K562 (cell line): ENCODE results near the gene HPSE2. TPM values are rescaled to one million over a fixed set of nuclear protein-coding genes. Genes with fewer than 3 reads are reported as not detected.

Source experiments
- ATAC-seq: fragments of 200-7000 bp; cut with Tn5 transposase; 3 replicates; pipeline ENCODE4 v1.9.1; 2020; ENCODE audit warnings: moderate library complexity
- BruUV-seq: library from RNA; stranded (reverse); fragments of 400-500 nt; replicated peaks from 2 replicates; lab custom pipeline; 2021; lab: Mats Ljungman, UMichigan
- CTCF ChIA-PET: fragments of 300-600 bp; formaldehyde crosslinking; extraction: SDS; loops from one replicate; lab custom pipeline; 2021; ENCODE audit warnings: low intra/inter-chr PET ratio; lab: Yijun Ruan, JAX
- POLR2A ChIA-PET: fragments of 300-600, 350-650 bp; sonication (Branson Sonifier 250); formaldehyde crosslinking; extraction: SDS; loops from one replicate; lab custom pipeline; 2021; ENCODE audit warnings: antibody characterized with exemption, inconsistent platforms; lab: Yijun Ruan, JAX
- DNase-seq, 4 experiments: peaks; one replicate each; pipeline versions ENCODE4 v3.0.0 to v3.0.0-alpha.2; 2011 to 2018; ENCODE audit warnings: low spot score in 3 of 4, mixed read lengths in 3 of 4; ENCODE audit errors: extremely low read depth in 1 of 4
- FAIRE-seq: peaks from 2 replicates; lab custom pipeline; 2011; peaks lifted over from hg19 to GRCh38; lab: Jason Lieb, UNC
- H2AFZ ChIP-seq: 2 replicates; pipeline ENCODE4 v1.6.0; 2011; ENCODE audit warnings: low read depth, low read length, control low read depth, inconsistent platforms
- H3K27ac ChIP-seq: fragments of 200-600 bp; 3 replicates; pipeline ENCODE4 v1.8.0; 2011; ENCODE audit warnings: low read depth, mild to moderate bottlenecking, control low read depth, inconsistent platforms, low read length, moderate library complexity, mixed read lengths; ENCODE audit errors: extremely low read depth
- H3K27me3 ChIP-seq, 2 experiments: fragments of 300-600 bp in 1 of 2; 2 replicates in 1 of 2; 3 replicates in 1 of 2; pipeline versions ENCODE4 v1.6.0 to v1.8.0; 2011; ENCODE audit warnings: inconsistent platforms in 2 of 2, low read length in 2 of 2, mild to moderate bottlenecking in 1 of 2, mixed read lengths in 1 of 2, moderate library complexity in 1 of 2; ENCODE audit not compliant: control insufficient read depth in 2 of 2, insufficient read depth in 2 of 2
- H3K36me3 ChIP-seq: fragments of 300-600 bp; 3 replicates; pipeline ENCODE4 v1.8.0; 2011; ENCODE audit warnings: mild to moderate bottlenecking, low read length, inconsistent platforms; ENCODE audit not compliant: control insufficient read depth, insufficient read depth
- H3K4me1 ChIP-seq, 2 experiments: fragments of 200-600 bp in 1 of 2; replicated peaks in 1 of 2; 2 replicates in 1 of 2; 3 replicates in 1 of 2; pipeline versions ENCODE4 v1.5.1 to v1.8.0; 2011; ENCODE audit warnings: inconsistent platforms in 2 of 2, low read length in 2 of 2, mild to moderate bottlenecking in 1 of 2, mixed read lengths in 1 of 2, moderate library complexity in 1 of 2; ENCODE audit not compliant: control insufficient read depth in 2 of 2, insufficient read depth in 2 of 2
- H3K4me2 ChIP-seq: 2 replicates; pipeline ENCODE4 v1.6.1; 2011; ENCODE audit warnings: low read length, control low read depth, inconsistent platforms, mixed read lengths; ENCODE audit not compliant: insufficient read depth
- H3K4me3 ChIP-seq: fragments of 200-600 bp; sonication (generic), shearing (Covaris generic); 2 replicates; pipeline ENCODE4 v1.5.1; 2016; ENCODE audit warnings: control low read depth, inconsistent platforms
- H3K79me2 ChIP-seq: fragments of 200-600 bp; 3 replicates; pipeline ENCODE4 v1.8.0; 2011; ENCODE audit warnings: low read length, inconsistent platforms; ENCODE audit not compliant: control insufficient read depth, insufficient read depth
- H3K9ac ChIP-seq, 2 experiments: 2 replicates each; pipeline versions ENCODE4 v1.6.0 to v1.6.1; 2011; ENCODE audit warnings: low read depth in 2 of 2, low read length in 2 of 2, control low read depth in 1 of 2, inconsistent platforms in 1 of 2, mild to moderate bottlenecking in 1 of 2, mixed read lengths in 1 of 2; ENCODE audit not compliant: insufficient read depth in 1 of 2
- H3K9me1 ChIP-seq: one replicate; pipeline ENCODE4 v1.6.0; 2011; ENCODE audit warnings: inconsistent platforms, mild to moderate bottlenecking, low read length, moderate library complexity; ENCODE audit not compliant: control insufficient read depth, insufficient read depth
- H3K9me3 ChIP-seq: replicated peaks from 2 replicates; pipeline ENCODE4 v1.5.1; 2011; ENCODE audit warnings: low read depth, low read length, inconsistent platforms; ENCODE audit not compliant: control insufficient read depth, insufficient read depth
- H4K20me1 ChIP-seq: replicated peaks from 2 replicates; pipeline ENCODE4 v1.6.1; 2011; ENCODE audit warnings: low read length, inconsistent platforms, mixed read lengths; ENCODE audit not compliant: control insufficient read depth, insufficient read depth
- ASH1L ChIP-seq: fragments of 450-650 bp; IDR thresholded peaks from 2 replicates; pipeline ENCODE4 v1.6.1; 2018; ENCODE audit warnings: borderline replicate concordance, mild to moderate bottlenecking, low read depth; ENCODE audit not compliant: partially characterized antibody
- CBX5 ChIP-seq: IDR thresholded peaks from 2 replicates; pipeline ENCODE4 v1.6.1; 2014; ENCODE audit warnings: low read depth, borderline replicate concordance
- MAZ ChIP-seq, 2 experiments: fragments of 450-650 bp in 1 of 2; sonication (generic) in 1 of 2; formaldehyde crosslinking; IDR thresholded peaks in 1 of 2; conservative IDR thresholded peaks in 1 of 2; 2 replicates each; pipeline versions ENCODE4 v1.4.0 to v1.5.0; 2020; ENCODE audit warnings: mild to moderate bottlenecking in 1 of 2, missing genetic modification reagents in 1 of 2
- SMAD3 ChIP-seq: fragments of 450-650 bp; formaldehyde crosslinking; conservative IDR thresholded peaks from 2 replicates; pipeline ENCODE4 v1.4.0; 2020; ENCODE audit warnings: mild to moderate bottlenecking
- ZFPM2 ChIP-seq: fragments of 250-450 bp; sonication (Bioruptor Pico); IDR thresholded peaks from 2 replicates; pipeline ENCODE4 v1.5.1; 2022; ENCODE audit warnings: mild to moderate bottlenecking
- ZMIZ1 ChIP-seq, 2 experiments: fragments of 150-350 bp in 1 of 2; IDR thresholded peaks; 2 replicates each; pipeline ENCODE4 v1.6.1; 2012 to 2016; ENCODE audit warnings: low read depth in 2 of 2, low read length in 2 of 2, mild to moderate bottlenecking in 1 of 2, moderate library complexity in 1 of 2
- WGBS: fragments of 100-300 bp; shearing (Covaris generic); methylation state at CpG from one replicate; pipeline ENCODE4 v1.1.6; 2016; ENCODE audit warnings: low coverage, mixed read lengths; ENCODE audit not compliant: insufficient coverage; ENCODE audit errors: missing lambda C conversion rate; 5-methylcytosine and 5-hydroxymethylcytosine counted together
- in situ Hi-C: fragments of 300-500 bp; cut with MboI; formaldehyde crosslinking; loops from 4 replicates; pipeline ENCODE4 v1.15.0; 2018; ENCODE audit warnings: inconsistent platforms, mixed read lengths
- intact Hi-C: fragments of 100-400 bp; cut with micrococcal nuclease; formaldehyde crosslinking; loops from 2 replicates; pipeline ENCODE4 v1.14.2; 2022
- polyA plus RNA-seq, 8 experiments: library from polyadenylated mRNA; depleted of rRNA in 4 of 8; stranded (reverse) in 5 of 8; unstranded in 3 of 8; fragments of >200 nt; fragmentation: Nextera tagmentation in 2 of 8; fragmentation: Illumina TruSeq in 1 of 8; extraction: Ambion mirVana in 2 of 8; extraction: Trizol in 1 of 8; gene quantifications; 2 replicates each; pipeline versions ENCODE4 v1.2.1 to v1.2.3, GENCODE V29; 2011 to 2014; ENCODE audit warnings: inconsistent platforms in 1 of 8, missing spikeins in 1 of 8
- total RNA-seq, 7 experiments: library from RNA; depleted of rRNA in 6 of 7; stranded (reverse); fragments of >200 nt in 6 of 7; fragmentation: Illumina TruSeq in 2 of 7; extraction: Trizol in 2 of 7; gene quantifications; 2 replicates each; pipeline versions ENCODE4 v1.2.1 to v1.2.3, GENCODE V29; 2011 to 2021; ENCODE audit warnings: low replicate concordance in 1 of 7

Gene HPSE2
- total and polyA plus RNA-seq, 9 of the 15 experiments (the other 6 are each of a cell fraction or from before 2014, with no cell fraction given) = 0.03 to 0.10 (median 0.04) TPM; not detected in 2

GRCh38 chr10:99123336-99123735 lies 112.3 kb downstream of the HPSE2 start:
- Histone ChIP-seq H2AFZ (no peak overlapping the region), H3K9me3 (peaks cover 3% of the 10 kb centered on the region; the same call in 1 of the 2 replicates), H3K4me1 (no peaks in the 10 kb centered on the region), H3K4me3 (no peak overlapping the region), H3K36me3 (no peaks in the 10 kb centered on the region), H4K20me1 (no peaks in the 10 kb centered on the region), H3K27me3 (no peaks in the 10 kb centered on the region), H3K27ac (no peak overlapping the region), H3K79me2 (no peaks in the 10 kb centered on the region), H3K9ac (no peak overlapping the region), H3K4me2 (no peak overlapping the region), H3K9me1 (no peaks in the 10 kb centered on the region)
- FAIRE-seq (no peak), ATAC-seq (no peak), DNase-seq (no peak)
- ChIA-PET POLR2A (interaction anchor here (1.2 kb wide), 1 partner anchor 9 kb away, joined by 3 read pairs; no protein-coding TSS in a partner anchor), CTCF (no interaction called here)
- TF ChIP-seq MAZ (CRISPR knock-in tag; conservative IDR thresholded peaks at IDR 0.05 in 1 of 2, IDR thresholded peaks at IDR 0.05 in 1 of 2) (no peak), ZMIZ1 (IDR thresholded peaks at IDR 0.05; ENCODE audit: low read depth in 2 of 2, low read length in 2 of 2) (no peak), SMAD3 (CRISPR knock-in tag) (no peak), CBX5 (no peak), ASH1L (no peak), ZFPM2 (CRISPR knock-in tag) (no peak)
- 0% methylated on average over 3 of the region's 3 CpGs for WGBS
- in situ Hi-C loops (loop anchor here (10.0 kb wide), 1 partner anchor 149 kb away; no protein-coding TSS in a partner anchor), intact Hi-C loops (no loop called here)
- no TSS peak for BruUV-seq
